ENCODE data around the gene BRD3OS. TPM values are rescaled to one million over a fixed set of nuclear protein-coding genes. Genes with fewer than 3 reads are reported as not detected.

The BRD3OS gene
- total and polyA plus RNA-seq, 2 donors (not counting 1 experiment from before 2014, with no cell fraction given) = 12.0 to 25.3 TPM

GRCh38 chr9:134069480-134070399 lies 44.5 kb downstream of the BRD3OS start:
- POLR2A ChIA-PET = interaction anchor here (0.7 kb wide), 1 partner anchor 76 kb away, joined by 4 read pairs; no protein-coding TSS in a partner anchor

More at GRCh38 chr9:134069480-134070399, 44.5 kb downstream of the BRD3OS start:
- H3K9ac ChIP-seq (ENCODE audit: low read length) = peak overlapping the region; percentile 66
- peaks cover 20% of the 10 kb centered on the region for H3K4me1 Mint-ChIP-seq
- no peaks in the 10 kb centered on the region for H3K36me3 ChIP-seq (replicated peaks in 1 of 2; ENCODE audit: control extremely low read depth in 1 of 2, control insufficient read depth in 1 of 2, extremely low read depth in 1 of 2, insufficient read depth in 2 of 2, low read length in 1 of 2)
- H3K27me3 ChIP-seq (replicated peaks in 1 of 4; ENCODE audit: control extremely low read depth in 1 of 4, control insufficient read depth in 3 of 4, insufficient read depth in 4 of 4, low read length in 3 of 4) = peaks cover 0 to 23% (median 10%) of the 10 kb centered on the region in 4 experiments
- CTCF ChIA-PET = interaction anchor here (1.6 kb wide), 1 partner anchor 44 kb away, joined by 3 read pairs; the partner anchor contains the start of gene BRD3OS
- peaks cover 0 to 6% (median 0%) of the 10 kb centered on the region in 3 donors for H3K9me3 ChIP-seq (ENCODE audit: control extremely low read depth in 1 of 3, control insufficient read depth in 2 of 3, insufficient read depth in 1 of 3, low read length in 2 of 3)
- H3K4me3 Mint-ChIP-seq = peak overlapping the region; percentile 80
- H4K20me1 ChIP-seq (ENCODE audit: control insufficient read depth, insufficient read depth, low read length, poor library complexity, severe bottlenecking) = peaks cover 23% of the 10 kb centered on the region
- H3K27me3 Mint-ChIP-seq = peaks cover 24% of the 10 kb centered on the region
- DNase-seq = peak; percentile 35
- H3K79me2 ChIP-seq (ENCODE audit: control insufficient read depth, insufficient read depth, low read length) = peaks cover 23% of the 10 kb centered on the region
- no peak overlapping the region for H3K27ac ChIP-seq (ENCODE audit: low read length in 2 of 2)
- intact Hi-C loops (cut with micrococcal nuclease) = loop anchor here (2.0 to 10.0 kb wide), 5 partner anchors 125 to 922 kb away; partner anchors contain the start of gene RXRA
- H3K27ac Mint-ChIP-seq = peak overlapping the region; percentile 85
- H3K4me2 ChIP-seq (replicated peaks; ENCODE audit: low read depth, low read length, poor library complexity, severe bottlenecking) = peak overlapping the region; percentile 83
- no peak for TF ChIP-seq EZH2 (IDR thresholded peaks at IDR 0.05; ENCODE audit: borderline replicate concordance, insufficient read depth, low read depth, low read length, poor library complexity, severe bottlenecking)
- TF ChIP-seq, protein P1, sequence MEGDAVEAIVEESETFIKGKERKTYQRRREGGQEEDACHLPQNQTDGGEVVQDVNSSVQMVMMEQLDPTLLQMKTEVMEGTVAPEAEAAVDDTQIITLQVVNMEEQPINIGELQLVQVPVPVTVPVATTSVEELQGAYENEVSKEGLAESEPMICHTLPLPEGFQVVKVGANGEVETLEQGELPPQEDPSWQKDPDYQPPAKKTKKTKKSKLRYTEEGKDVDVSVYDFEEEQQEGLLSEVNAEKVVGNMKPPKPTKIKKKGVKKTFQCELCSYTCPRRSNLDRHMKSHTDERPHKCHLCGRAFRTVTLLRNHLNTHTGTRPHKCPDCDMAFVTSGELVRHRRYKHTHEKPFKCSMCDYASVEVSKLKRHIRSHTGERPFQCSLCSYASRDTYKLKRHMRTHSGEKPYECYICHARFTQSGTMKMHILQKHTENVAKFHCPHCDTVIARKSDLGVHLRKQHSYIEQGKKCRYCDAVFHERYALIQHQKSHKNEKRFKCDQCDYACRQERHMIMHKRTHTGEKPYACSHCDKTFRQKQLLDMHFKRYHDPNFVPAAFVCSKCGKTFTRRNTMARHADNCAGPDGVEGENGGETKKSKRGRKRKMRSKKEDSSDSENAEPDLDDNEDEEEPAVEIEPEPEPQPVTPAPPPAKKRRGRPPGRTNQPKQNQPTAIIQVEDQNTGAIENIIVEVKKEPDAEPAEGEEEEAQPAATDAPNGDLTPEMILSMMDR (IDR thresholded peaks at IDR 0.05) = no peak
- peaks cover under 1% of the 10 kb centered on the region for H3K9me3 Mint-ChIP-seq (ENCODE audit: insufficient read depth)
- 83% methylated on average over 8 of the region's 12 CpGs for WGBS (ENCODE audit: insufficient coverage)
- peak overlapping the region in 2 of 5 experiments; percentile 68 to 77 for H3K4me3 ChIP-seq (ENCODE audit: control extremely low read depth in 1 of 5, extremely low read depth in 1 of 5, insufficient read depth in 1 of 5, low read depth in 2 of 5, low read length in 4 of 5)
- peaks cover 20 to 27% of the 10 kb centered on the region in 2 donors for H3K4me1 ChIP-seq (ENCODE audit: control insufficient read depth in 2 of 2, insufficient read depth in 2 of 2, low read length in 2 of 2)
- no peak for ATAC-seq (ENCODE audit: low read depth)
- H2AFZ ChIP-seq (ENCODE audit: insufficient read depth, low read depth, low read length, poor library complexity, severe bottlenecking) = peak overlapping the region; percentile 73
